Measurements from ENCODE around the gene NKX3-2.

The NKX3-2 gene

DNA sequence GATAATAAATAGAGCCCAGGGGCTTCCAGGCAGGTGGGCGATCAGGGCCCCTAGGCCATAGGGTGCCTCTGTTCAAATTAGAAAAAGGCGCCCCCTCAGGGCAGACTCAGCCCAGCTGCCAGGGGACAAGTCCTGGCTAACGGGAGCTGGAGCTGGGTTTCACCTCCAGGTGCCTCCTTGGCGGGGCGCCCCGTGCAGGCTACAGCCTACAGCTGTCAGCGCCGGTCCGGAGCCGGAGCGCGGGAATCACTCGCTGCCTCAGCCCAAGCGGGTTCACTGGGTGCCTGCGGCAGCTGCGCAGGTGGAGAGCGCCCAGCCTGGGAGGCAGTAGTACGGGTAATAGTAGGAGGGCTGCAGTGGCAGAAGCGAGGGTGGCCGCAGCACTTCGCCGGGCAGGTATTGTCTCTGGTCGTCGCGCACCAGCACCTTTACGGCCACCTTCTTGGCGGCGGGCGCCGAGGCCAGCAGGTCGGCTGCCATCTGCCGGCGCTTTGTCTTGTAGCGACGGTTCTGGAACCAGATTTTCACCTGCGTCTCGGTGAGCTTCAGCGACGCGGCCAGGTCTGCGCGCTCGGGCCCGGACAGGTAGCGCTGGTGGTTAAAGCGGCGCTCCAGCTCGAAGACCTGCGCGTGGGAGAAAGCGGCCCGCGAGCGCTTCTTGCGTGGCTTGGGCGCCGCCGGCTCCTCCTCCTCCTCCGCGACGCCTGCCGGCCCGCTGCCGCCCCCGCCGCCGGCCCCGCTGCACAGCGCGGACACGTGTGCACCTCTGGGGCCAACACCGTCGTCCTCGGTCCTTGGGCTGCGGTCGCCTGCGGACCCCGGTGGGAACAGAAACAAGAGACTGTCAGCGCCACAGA lies 2.4 kb downstream of the NKX3-2 start:
- Histone ChIP-seq H3K9me3 (replicated peaks; ENCODE audit: insufficient read depth, low read length) (no peaks in the 10 kb centered on the region), H3K9me2 (replicated peaks; ENCODE audit: insufficient read depth, low read length) (no peaks in the 10 kb centered on the region), H3K36me3 (replicated peaks; ENCODE audit: insufficient read depth, low read length) (no peaks in the 10 kb centered on the region), H3K4me1 (ENCODE audit: low read length) (no peaks in the 10 kb centered on the region), H3K9ac (ENCODE audit: low read length) (no peak overlapping the region), H3K27me3 (replicated peaks; ENCODE audit: insufficient read depth, low read length) (peaks cover 38% of the 10 kb centered on the region), H3K79me2 (ENCODE audit: low read length) (no peaks in the 10 kb centered on the region), H3K27ac (ENCODE audit: low read length) (no peak overlapping the region), H3K4me3 (ENCODE audit: low read length) (no peak overlapping the region), H2AFZ (ENCODE audit: low read length) (no peak overlapping the region), H4K20me1 (ENCODE audit: insufficient read depth, low read length) (no peaks in the 10 kb centered on the region), H3F3A (ENCODE audit: insufficient read depth, low read length) (no peaks in the 10 kb centered on the region), H3K4me2 (ENCODE audit: low read depth, low read length) (no peak overlapping the region)
- TF ChIP-seq EZH2 (optimal IDR thresholded peaks at IDR 0.05; ENCODE audit: low read depth, low read length) (no peak), EZH2phosphoT487 (IDR thresholded peaks at IDR 0.05; ENCODE audit: low read length) (no peak)
- TF ChIP-seq, protein P1, sequence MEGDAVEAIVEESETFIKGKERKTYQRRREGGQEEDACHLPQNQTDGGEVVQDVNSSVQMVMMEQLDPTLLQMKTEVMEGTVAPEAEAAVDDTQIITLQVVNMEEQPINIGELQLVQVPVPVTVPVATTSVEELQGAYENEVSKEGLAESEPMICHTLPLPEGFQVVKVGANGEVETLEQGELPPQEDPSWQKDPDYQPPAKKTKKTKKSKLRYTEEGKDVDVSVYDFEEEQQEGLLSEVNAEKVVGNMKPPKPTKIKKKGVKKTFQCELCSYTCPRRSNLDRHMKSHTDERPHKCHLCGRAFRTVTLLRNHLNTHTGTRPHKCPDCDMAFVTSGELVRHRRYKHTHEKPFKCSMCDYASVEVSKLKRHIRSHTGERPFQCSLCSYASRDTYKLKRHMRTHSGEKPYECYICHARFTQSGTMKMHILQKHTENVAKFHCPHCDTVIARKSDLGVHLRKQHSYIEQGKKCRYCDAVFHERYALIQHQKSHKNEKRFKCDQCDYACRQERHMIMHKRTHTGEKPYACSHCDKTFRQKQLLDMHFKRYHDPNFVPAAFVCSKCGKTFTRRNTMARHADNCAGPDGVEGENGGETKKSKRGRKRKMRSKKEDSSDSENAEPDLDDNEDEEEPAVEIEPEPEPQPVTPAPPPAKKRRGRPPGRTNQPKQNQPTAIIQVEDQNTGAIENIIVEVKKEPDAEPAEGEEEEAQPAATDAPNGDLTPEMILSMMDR (IDR thresholded peaks at IDR 0.05; ENCODE audit: low read length), result no peak
- no peak for DNase-seq

- Histone ChIP-seq H3K9me2 (replicated peaks; ENCODE audit: insufficient read depth, low read length) (no peaks in the 10 kb centered on the region), H3K4me3 (ENCODE audit: low read length) (no peak overlapping the region), H3K27me3 (replicated peaks; ENCODE audit: insufficient read depth, low read length) (peaks cover 38% of the 10 kb centered on the region), H4K20me1 (ENCODE audit: insufficient read depth, low read length) (no peaks in the 10 kb centered on the region), H3K9ac (ENCODE audit: low read length) (no peak overlapping the region), H3F3A (ENCODE audit: insufficient read depth, low read length) (no peaks in the 10 kb centered on the region), H3K36me3 (replicated peaks; ENCODE audit: insufficient read depth, low read length) (no peaks in the 10 kb centered on the region), H2AFZ (ENCODE audit: low read length) (no peak overlapping the region), H3K4me2 (ENCODE audit: low read depth, low read length) (no peak overlapping the region), H3K9me3 (replicated peaks; ENCODE audit: insufficient read depth, low read length) (no peaks in the 10 kb centered on the region), H3K4me1 (ENCODE audit: low read length) (no peaks in the 10 kb centered on the region), H3K27ac (ENCODE audit: low read length) (no peak overlapping the region), H3K79me2 (ENCODE audit: low read length) (no peaks in the 10 kb centered on the region)
- TF ChIP-seq, protein P1 (IDR thresholded peaks at IDR 0.05; ENCODE audit: low read length), result no peak
- TF ChIP-seq EZH2 (optimal IDR thresholded peaks at IDR 0.05; ENCODE audit: low read depth, low read length) (no peak), EZH2phosphoT487 (IDR thresholded peaks at IDR 0.05; ENCODE audit: low read length) (no peak)
- DNase-seq, result no peak
Measured at GRCh38 chr4:13541176-13541604, 3.1 kb downstream of the NKX3-2 start.

- Histone ChIP-seq H3K27me3 (replicated peaks; ENCODE audit: insufficient read depth, low read length) (peaks cover 41% of the 10 kb centered on the region), H3K79me2 (ENCODE audit: low read length) (no peaks in the 10 kb centered on the region), H3K9ac (ENCODE audit: low read length) (no peak overlapping the region), H3K9me3 (replicated peaks; ENCODE audit: insufficient read depth, low read length) (no peaks in the 10 kb centered on the region), H4K20me1 (ENCODE audit: insufficient read depth, low read length) (no peaks in the 10 kb centered on the region), H3K4me2 (ENCODE audit: low read depth, low read length) (no peak overlapping the region), H3K9me2 (replicated peaks; ENCODE audit: insufficient read depth, low read length) (no peaks in the 10 kb centered on the region), H3K4me3 (ENCODE audit: low read length) (no peak overlapping the region), H3K4me1 (ENCODE audit: low read length) (no peaks in the 10 kb centered on the region), H3K36me3 (replicated peaks; ENCODE audit: insufficient read depth, low read length) (no peaks in the 10 kb centered on the region), H2AFZ (ENCODE audit: low read length) (no peak overlapping the region), H3F3A (ENCODE audit: insufficient read depth, low read length) (no peaks in the 10 kb centered on the region), H3K27ac (ENCODE audit: low read length) (no peak overlapping the region)
- DNase-seq, result no peak
- no peak for TF ChIP-seq EZH2phosphoT487 (IDR thresholded peaks at IDR 0.05; ENCODE audit: low read length)
- TF ChIP-seq, protein P1 (IDR thresholded peaks at IDR 0.05; ENCODE audit: low read length), result no peak
Measured at GRCh38 chr4:13540446-13541175, 3.7 kb downstream of the NKX3-2 start.

Data from MM.1S (cell line).